Measurements from ENCODE around the gene COL24A1. TPM values are rescaled to one million over a fixed set of nuclear protein-coding genes. Genes with fewer than 3 reads are reported as not detected.
"Not testable (repeated sequence)": the region's sequence is repeated elsewhere in the genome, so short reads cannot be mapped to it uniquely, and the experiment has no call there.

Gene COL24A1
- total RNA-seq, 2 experiments from 2014 or later, result not detected

DNA sequence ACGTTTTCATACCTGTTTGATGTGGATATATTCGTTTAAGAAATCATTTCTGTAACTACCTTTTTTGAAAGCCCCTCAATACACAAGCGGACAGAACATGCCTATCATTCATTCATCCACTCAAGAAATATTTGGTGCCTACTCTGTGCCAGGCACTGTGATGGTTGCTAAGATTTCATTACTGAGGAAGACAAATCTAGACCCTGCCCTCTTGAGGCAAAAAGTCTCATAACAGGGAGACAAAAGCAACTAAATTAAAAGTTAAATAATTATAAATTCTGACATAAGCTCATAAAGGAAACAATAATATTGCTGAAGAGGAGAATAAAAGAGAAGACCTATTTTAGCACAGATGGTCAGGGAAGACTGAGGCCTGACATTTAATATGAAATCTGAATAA, 244.8 kb downstream of the COL24A1 start:
- H3K36me3 Mint-ChIP-seq (ENCODE audit: low read depth), result no peaks in the 10 kb centered on the region
- H3K27me3 Mint-ChIP-seq, result no peaks in the 10 kb centered on the region
- no peaks in the 10 kb centered on the region for H3K4me1 Mint-ChIP-seq
- CTCF ChIA-PET, result no interaction called here
- H3K4me3 Mint-ChIP-seq, result no peak overlapping the region
- no peak for DNase-seq
- H3K9me3 Mint-ChIP-seq, result no peaks in the 10 kb centered on the region
- POLR2A ChIA-PET, result no interaction called here
- H3K27ac Mint-ChIP-seq, result no peak overlapping the region

GRCh38 chr1:85900921-85901320, 255.7 kb downstream of the COL24A1 start:
- H3K9me3 Mint-ChIP-seq, result no peaks in the 10 kb centered on the region
- DNase-seq, result no peak
- H3K4me3 Mint-ChIP-seq, result no peak overlapping the region
- CTCF ChIA-PET, result no interaction called here
- no peak overlapping the region for H3K27ac Mint-ChIP-seq
- H3K27me3 Mint-ChIP-seq, result no peaks in the 10 kb centered on the region
- no peaks in the 10 kb centered on the region for H3K36me3 Mint-ChIP-seq (ENCODE audit: low read depth)
- no peaks in the 10 kb centered on the region for H3K4me1 Mint-ChIP-seq
- POLR2A ChIA-PET, result no interaction called here

DNA sequence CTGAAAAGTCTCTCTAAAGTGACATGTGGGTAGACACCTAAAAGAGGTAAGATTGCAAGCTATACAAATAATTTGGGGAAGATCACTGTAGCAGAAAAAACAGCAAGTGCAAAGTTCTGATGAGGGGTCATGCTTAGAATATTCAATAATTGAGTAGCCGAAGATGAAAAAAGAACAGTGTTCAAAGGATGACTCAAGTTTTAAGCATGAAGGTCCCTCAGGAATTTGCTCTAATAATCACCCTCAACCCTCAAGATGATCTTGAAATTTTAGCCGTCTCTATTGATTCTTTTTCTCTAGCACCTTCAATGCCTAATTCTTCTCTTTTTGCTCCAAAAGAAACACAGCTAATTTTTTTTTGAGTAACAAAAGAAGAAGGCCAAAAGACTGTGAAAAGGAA, 257.7 kb downstream of the COL24A1 start:
- no peak for DNase-seq
- CTCF ChIA-PET, result no interaction called here
- no peak overlapping the region for H3K4me3 Mint-ChIP-seq
- no peaks in the 10 kb centered on the region for H3K36me3 Mint-ChIP-seq (ENCODE audit: low read depth)
- no peak overlapping the region for H3K27ac Mint-ChIP-seq
- POLR2A ChIA-PET, result no interaction called here
- H3K27me3 Mint-ChIP-seq, result no peaks in the 10 kb centered on the region
- no peaks in the 10 kb centered on the region for H3K9me3 Mint-ChIP-seq
- no peaks in the 10 kb centered on the region for H3K4me1 Mint-ChIP-seq

DNA sequence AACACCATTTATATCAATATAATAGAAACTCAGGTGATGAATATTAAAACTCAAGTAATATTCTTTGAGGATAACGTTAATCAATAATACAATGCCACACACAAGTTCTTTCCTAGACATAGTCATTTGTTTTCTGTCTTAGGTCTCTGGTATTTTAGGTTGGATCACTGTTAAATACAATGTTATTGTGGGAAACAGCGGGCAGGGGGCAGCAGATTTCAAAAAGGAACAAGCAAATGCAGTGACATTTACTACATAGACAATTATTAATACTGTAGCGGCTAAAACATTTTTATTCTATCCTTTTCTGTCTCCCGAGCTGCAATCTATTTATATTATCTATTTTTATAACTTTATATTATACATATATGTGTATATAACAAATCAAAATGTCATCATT, 261.9 kb downstream of the COL24A1 start:
- Mint-ChIP-seq H3K4me1 (no peaks in the 10 kb centered on the region), H3K27me3 (no peaks in the 10 kb centered on the region), H3K36me3 (ENCODE audit: low read depth) (no peaks in the 10 kb centered on the region), H3K27ac (no peak overlapping the region), H3K9me3 (no peaks in the 10 kb centered on the region), H3K4me3 (no peak overlapping the region)
- CTCF ChIA-PET, result interaction anchor here (1.1 kb wide), 1 partner anchor 10 kb away, joined by 4 read pairs; no protein-coding TSS in a partner anchor
- no peak for DNase-seq
- POLR2A ChIA-PET, result no interaction called here

DNA sequence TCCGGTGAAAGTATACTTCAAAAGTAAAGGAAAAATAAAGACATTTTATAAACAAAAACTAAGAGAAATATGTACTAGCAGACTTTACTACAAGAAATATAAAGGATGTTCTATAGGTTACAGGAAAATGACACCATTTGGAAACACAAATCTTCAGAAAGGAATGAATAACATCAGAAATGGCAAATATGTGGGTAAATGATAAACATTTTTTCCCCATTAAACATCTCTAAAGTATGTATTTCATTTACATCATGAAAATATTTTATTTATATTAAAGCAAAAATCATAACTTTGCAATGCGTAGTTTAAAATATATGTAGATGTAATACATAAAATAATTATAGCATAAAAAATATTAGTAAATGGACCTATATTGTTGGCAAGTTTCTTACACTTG, 264.2 kb downstream of the COL24A1 start:
- Mint-ChIP-seq H3K4me1 (no peaks in the 10 kb centered on the region), H3K27ac (no peak overlapping the region), H3K27me3 (no peaks in the 10 kb centered on the region), H3K36me3 (ENCODE audit: low read depth) (no peaks in the 10 kb centered on the region), H3K4me3 (no peak overlapping the region), H3K9me3 (no peaks in the 10 kb centered on the region)
- ChIA-PET CTCF (no interaction called here), POLR2A (no interaction called here)
- DNase-seq, result no peak

GRCh38 chr1:85889870-85890269, 266.7 kb downstream of the COL24A1 start:
- no peak overlapping the region for H3K27ac Mint-ChIP-seq

GRCh38 chr1:85888921-85889320, 267.7 kb downstream of the COL24A1 start:
- ChIA-PET CTCF (no interaction called here), POLR2A (no interaction called here)
- H3K4me1 Mint-ChIP-seq, result no peaks in the 10 kb centered on the region
- no peak overlapping the region for H3K4me3 Mint-ChIP-seq
- H3K9me3 Mint-ChIP-seq, result no peaks in the 10 kb centered on the region
- no peak overlapping the region for H3K27ac Mint-ChIP-seq
- H3K36me3 Mint-ChIP-seq (ENCODE audit: low read depth), result no peaks in the 10 kb centered on the region
- no peaks in the 10 kb centered on the region for H3K27me3 Mint-ChIP-seq
- no peak for DNase-seq

More at GRCh38 chr1:85889870-85890269, 266.7 kb downstream of the COL24A1 start:
- no peak overlapping the region for H3K4me3 Mint-ChIP-seq
- H3K27me3 Mint-ChIP-seq, result no peaks in the 10 kb centered on the region
- CTCF ChIA-PET, result no interaction called here
- no peak for DNase-seq
- H3K4me1 Mint-ChIP-seq, result no peaks in the 10 kb centered on the region
- no peaks in the 10 kb centered on the region for H3K9me3 Mint-ChIP-seq
- no peaks in the 10 kb centered on the region for H3K36me3 Mint-ChIP-seq (ENCODE audit: low read depth)
- POLR2A ChIA-PET, result no interaction called here

GRCh38 chr1:85884372-85885035, 272.1 kb downstream of the COL24A1 start:
- no peaks in the 10 kb centered on the region for H3K4me1 Mint-ChIP-seq
- no peaks in the 10 kb centered on the region for H3K27me3 Mint-ChIP-seq
- H3K27ac Mint-ChIP-seq, result no peak overlapping the region
- ChIA-PET CTCF (interaction anchor here (1.6 kb wide), 1 partner anchor 10 kb away, joined by 4 read pairs; no protein-coding TSS in a partner anchor), POLR2A (no interaction called here)
- no peak overlapping the region for H3K4me3 Mint-ChIP-seq
- H3K9me3 Mint-ChIP-seq, result no peaks in the 10 kb centered on the region
- DNase-seq, result no peak
- no peaks in the 10 kb centered on the region for H3K36me3 Mint-ChIP-seq (ENCODE audit: low read depth)

GRCh38 chr1:85867189-85867588, 289.4 kb downstream of the COL24A1 start:
- no peak overlapping the region for H3K27ac Mint-ChIP-seq
- H3K4me3 Mint-ChIP-seq, result no peak overlapping the region
- DNase-seq, result no peak
- no peaks in the 10 kb centered on the region for H3K27me3 Mint-ChIP-seq
- POLR2A ChIA-PET, result no interaction called here
- CTCF ChIA-PET, result no interaction called here
- H3K4me1 Mint-ChIP-seq, result no peaks in the 10 kb centered on the region
- no peaks in the 10 kb centered on the region for H3K36me3 Mint-ChIP-seq (ENCODE audit: low read depth)
- no peaks in the 10 kb centered on the region for H3K9me3 Mint-ChIP-seq

GRCh38 chr1:85865213-85865612, 291.4 kb downstream of the COL24A1 start:
- H3K9me3 Mint-ChIP-seq, result no peaks in the 10 kb centered on the region
- no peaks in the 10 kb centered on the region for H3K4me1 Mint-ChIP-seq
- H3K36me3 Mint-ChIP-seq (ENCODE audit: low read depth), result no peaks in the 10 kb centered on the region
- no peak for DNase-seq
- ChIA-PET POLR2A (no interaction called here), CTCF (no interaction called here)
- no peak overlapping the region for H3K4me3 Mint-ChIP-seq
- no peak overlapping the region for H3K27ac Mint-ChIP-seq
- H3K27me3 Mint-ChIP-seq, result no peaks in the 10 kb centered on the region

GRCh38 chr1:85864727-85865126, 291.8 kb downstream of the COL24A1 start:
- ChIA-PET POLR2A (no interaction called here), CTCF (no interaction called here)
- Mint-ChIP-seq H3K4me1 (no peaks in the 10 kb centered on the region), H3K4me3 (no peak overlapping the region), H3K9me3 (no peaks in the 10 kb centered on the region), H3K27ac (no peak overlapping the region), H3K36me3 (ENCODE audit: low read depth) (no peaks in the 10 kb centered on the region), H3K27me3 (no peaks in the 10 kb centered on the region)
- no peak for DNase-seq

DNA sequence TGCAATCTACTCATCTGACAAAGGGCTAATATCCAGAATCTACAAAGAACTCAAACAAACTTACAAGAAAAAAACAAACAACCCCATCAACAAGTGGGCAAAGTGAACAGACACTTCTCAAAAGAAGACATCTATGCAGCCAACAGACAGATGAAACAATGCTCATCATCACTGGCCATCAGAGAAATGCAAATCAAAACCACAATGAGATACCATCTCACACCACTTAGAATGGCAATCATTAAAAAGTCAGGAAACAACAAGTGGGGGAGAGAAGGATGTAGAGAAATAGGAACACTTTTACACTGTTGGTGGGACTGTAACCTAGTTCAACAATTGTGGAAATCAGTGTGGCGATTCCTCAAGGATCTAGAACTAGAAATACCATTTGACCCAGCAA, 292.9 kb downstream of the COL24A1 start:
- H3K4me3 Mint-ChIP-seq; H3K9me3 Mint-ChIP-seq; POLR2A ChIA-PET; H3K4me1 Mint-ChIP-seq; CTCF ChIA-PET; DNase-seq; H3K27me3 Mint-ChIP-seq; H3K27ac Mint-ChIP-seq; H3K36me3 Mint-ChIP-seq (ENCODE audit: low read depth): not testable (repeated sequence)

DNA sequence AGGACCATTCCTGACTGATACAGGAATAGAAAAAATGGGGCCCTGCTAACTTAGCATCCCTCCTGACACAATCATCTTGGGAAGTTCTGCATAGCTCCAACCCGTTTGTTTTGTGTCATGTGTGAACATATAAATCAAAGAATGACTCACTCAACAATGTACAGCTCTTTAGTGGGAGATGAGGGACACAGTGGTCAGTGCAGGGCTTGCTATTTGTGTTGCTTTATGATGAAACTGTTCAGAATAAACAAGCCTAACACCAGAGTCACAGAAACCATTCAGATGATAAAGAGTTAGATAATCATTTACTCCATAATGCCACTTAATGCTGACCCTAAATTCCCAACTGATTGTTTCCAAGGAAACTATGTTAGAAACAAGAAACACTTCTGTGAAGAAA, 294.1 kb downstream of the COL24A1 start:
- ChIA-PET CTCF (no interaction called here), POLR2A (no interaction called here)
- no peaks in the 10 kb centered on the region for H3K9me3 Mint-ChIP-seq
- H3K27me3 Mint-ChIP-seq, result no peaks in the 10 kb centered on the region
- no peak for DNase-seq
- H3K36me3 Mint-ChIP-seq (ENCODE audit: low read depth), result no peaks in the 10 kb centered on the region
- H3K4me1 Mint-ChIP-seq, result no peaks in the 10 kb centered on the region
- H3K27ac Mint-ChIP-seq, result no peak overlapping the region
- no peak overlapping the region for H3K4me3 Mint-ChIP-seq

- H3K4me1 Mint-ChIP-seq, result no peaks in the 10 kb centered on the region
- no peak overlapping the region for H3K27ac Mint-ChIP-seq
- no peaks in the 10 kb centered on the region for H3K36me3 Mint-ChIP-seq (ENCODE audit: low read depth)
- no peak for DNase-seq
- no peaks in the 10 kb centered on the region for H3K9me3 Mint-ChIP-seq
- ChIA-PET POLR2A (no interaction called here), CTCF (no interaction called here)
- no peaks in the 10 kb centered on the region for H3K27me3 Mint-ChIP-seq
- no peak overlapping the region for H3K4me3 Mint-ChIP-seq
Measured at GRCh38 chr1:85857991-85858390, 298.6 kb downstream of the COL24A1 start.

DNA sequence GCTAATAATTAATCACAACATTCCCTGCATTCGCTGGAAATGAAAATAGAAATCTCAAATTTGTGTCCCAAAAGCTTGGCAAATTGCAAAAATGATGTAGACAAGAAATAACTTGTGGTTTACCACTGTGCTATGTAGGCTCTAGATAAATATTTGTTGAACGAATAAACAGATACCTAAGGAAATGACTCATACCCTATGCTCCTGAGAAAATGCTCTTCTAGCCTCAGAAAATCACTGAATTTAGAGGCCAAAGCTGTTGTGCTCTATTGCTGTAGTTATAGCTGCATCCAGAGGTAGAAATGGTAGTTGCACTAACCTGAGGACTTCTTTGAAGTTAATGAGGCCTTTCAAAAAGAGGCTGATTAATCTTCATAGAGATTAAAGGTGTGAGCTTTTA, 306.3 kb downstream of the COL24A1 start:
- Mint-ChIP-seq H3K36me3 (ENCODE audit: low read depth) (no peaks in the 10 kb centered on the region), H3K9me3 (no peaks in the 10 kb centered on the region), H3K27me3 (no peaks in the 10 kb centered on the region), H3K4me3 (no peak overlapping the region), H3K4me1 (no peaks in the 10 kb centered on the region), H3K27ac (no peak overlapping the region)
- ChIA-PET CTCF (no interaction called here), POLR2A (no interaction called here)
- DNase-seq, result no peak

Measured in activated CD4-positive, alpha-beta memory T cell treated with anti-CD3 and anti-CD28 coated beads, Interleukin-2, amount 10 ng/mL, durations not matched to agents 7 days and 5 days (primary cell).